ENCODE results near the gene ZNF831.

DNA sequence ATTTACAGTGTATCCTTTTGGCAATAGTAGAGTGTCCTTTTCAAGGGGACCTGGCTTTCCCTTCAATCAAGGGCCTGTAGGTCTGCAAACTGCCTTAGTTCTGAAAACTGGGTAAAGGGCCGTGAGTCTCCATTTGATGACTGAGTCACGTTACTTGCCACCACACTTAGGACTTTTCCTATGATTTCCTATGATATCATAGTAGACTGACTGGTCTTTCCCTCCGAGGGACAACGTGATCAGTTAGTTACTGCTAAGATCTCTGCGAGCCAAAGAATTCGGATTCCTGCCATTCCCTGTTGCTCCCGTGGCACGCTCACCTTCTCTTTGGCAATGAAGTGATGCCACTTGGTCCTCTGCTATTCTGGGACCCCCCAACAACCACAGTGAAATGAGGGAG lies 8.4 kb downstream of the ZNF831 start:
- no peak for TF ChIP-seq POLR2A (IDR thresholded peaks at IDR 0.05)
- TF ChIP-seq CTCF (IDR thresholded peaks at IDR 0.05): no peak

Measured in heart left ventricle (tissue), 13 donors.